ENCODE results near the gene TBXA2R. TPM values are rescaled to one million over a fixed set of nuclear protein-coding genes. Genes with fewer than 3 reads are reported as not detected.

TBXA2R gene
- total RNA-seq, 2 experiments from 2014 or later, result 0.20 to 0.23 TPM

DNA sequence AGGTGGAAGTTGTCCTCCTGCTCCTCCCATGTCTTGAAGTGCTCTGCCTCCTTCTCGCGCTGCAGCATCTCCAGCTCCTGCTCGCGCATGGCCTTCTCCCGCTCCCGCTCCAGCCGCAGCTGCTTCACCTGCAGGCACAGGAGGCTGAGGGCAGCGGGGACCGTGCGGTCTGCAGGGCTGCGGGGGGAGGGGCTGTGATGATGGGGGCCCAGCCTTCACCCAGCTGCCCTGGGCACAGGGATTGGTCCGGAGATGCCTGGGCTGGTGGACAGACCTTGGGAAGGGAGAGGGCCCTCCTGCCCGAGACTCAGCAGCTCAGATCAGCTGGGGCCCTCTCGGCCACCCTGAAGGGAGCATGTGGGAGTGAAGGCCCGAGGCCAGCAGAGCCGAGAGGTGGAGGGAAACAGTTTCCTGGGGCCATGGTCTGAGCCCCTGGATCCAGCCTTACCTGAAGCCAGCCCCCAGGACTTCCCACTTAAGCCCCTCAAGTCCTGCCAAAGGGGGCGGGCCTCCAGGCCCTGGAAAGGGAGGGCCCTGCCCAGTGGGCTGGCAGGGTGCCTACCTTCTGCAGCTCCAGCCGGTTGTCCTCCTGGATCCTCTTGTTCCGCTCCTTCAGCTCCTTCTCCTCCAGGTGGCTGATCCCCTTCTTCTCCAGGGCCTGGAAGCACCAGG lies 13.6 kb upstream of the TBXA2R start:
- Mint-ChIP-seq H3K4me3 (no peak overlapping the region), H3K4me1 (peaks cover 13% of the 10 kb centered on the region), H3K27me3 (no peaks in the 10 kb centered on the region), H3K36me3 (ENCODE audit: low read depth) (no peaks in the 10 kb centered on the region), H3K9me3 (no peaks in the 10 kb centered on the region), H3K27ac (no peak overlapping the region)
- DNase-seq, result no peak
- ChIA-PET POLR2A (no interaction called here), CTCF (no interaction called here)

- Mint-ChIP-seq H3K9me3 (no peaks in the 10 kb centered on the region), H3K4me1 (peaks cover 9% of the 10 kb centered on the region), H3K36me3 (ENCODE audit: low read depth) (no peaks in the 10 kb centered on the region), H3K27ac (no peak overlapping the region), H3K4me3 (no peak overlapping the region), H3K27me3 (no peaks in the 10 kb centered on the region)
- ChIA-PET CTCF (no interaction called here), POLR2A (no interaction called here)
- DNase-seq, result no peak
These were observed 12.9 kb upstream of the TBXA2R start for GRCh38 chr19:3619631-3620012.

DNA sequence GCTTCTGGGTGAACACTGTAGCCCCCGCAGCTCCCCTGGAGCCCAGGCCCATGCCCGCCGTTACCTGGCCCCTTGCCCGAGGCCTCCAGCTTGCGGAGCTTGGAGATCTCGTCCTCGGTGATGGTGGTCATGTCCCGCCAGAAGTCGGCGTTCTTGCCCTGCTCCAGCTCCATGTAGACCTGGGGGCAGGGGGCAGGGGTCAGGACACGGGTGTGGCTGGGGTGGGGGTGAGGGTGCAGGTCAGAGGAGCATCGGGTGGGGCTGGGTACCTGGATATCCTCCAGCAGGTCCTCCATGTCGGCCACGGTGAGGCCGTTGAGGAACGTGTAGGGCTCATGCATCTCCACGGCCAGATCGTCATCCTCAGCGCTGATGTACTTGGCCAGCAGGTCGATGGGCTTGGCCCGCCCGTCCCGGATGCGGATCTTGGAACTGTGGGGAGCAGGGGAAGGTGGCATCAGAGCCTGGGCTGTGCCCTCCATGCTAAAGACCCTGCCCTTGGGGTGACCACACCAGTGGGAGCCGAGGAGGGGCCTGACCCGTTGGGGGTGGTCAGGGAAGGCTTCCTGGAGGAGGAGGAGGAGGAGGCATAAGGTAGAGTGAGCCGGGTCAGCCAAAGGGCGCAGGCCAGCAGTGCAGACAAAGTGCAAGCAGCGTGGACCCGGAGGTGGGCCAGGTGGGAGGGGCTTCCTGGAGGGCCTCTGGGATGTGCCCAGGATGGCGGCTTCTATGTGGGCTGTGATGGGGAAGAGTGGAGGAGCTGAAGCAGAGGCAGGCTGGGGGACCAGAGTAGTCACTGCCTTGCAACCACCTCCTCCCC lies 12.3 kb upstream of the TBXA2R start:
- Mint-ChIP-seq H3K27me3 (no peaks in the 10 kb centered on the region), H3K4me3 (no peak overlapping the region), H3K36me3 (ENCODE audit: low read depth) (no peaks in the 10 kb centered on the region), H3K27ac (no peak overlapping the region), H3K4me1 (peaks cover 3% of the 10 kb centered on the region), H3K9me3 (no peaks in the 10 kb centered on the region)
- DNase-seq, result no peak
- POLR2A ChIA-PET, result no interaction called here
- CTCF ChIA-PET, result interaction anchor here (0.9 kb wide), 1 partner anchor 28 kb away, joined by 3 read pairs; no protein-coding TSS in a partner anchor

GRCh38 chr19:3618144-3618810 lies 11.6 kb upstream of the TBXA2R start:
- POLR2A ChIA-PET, result no interaction called here
- no peak overlapping the region for H3K27ac Mint-ChIP-seq
- no peak overlapping the region for H3K4me3 Mint-ChIP-seq
- DNase-seq, result peak; percentile 50
- H3K4me1 Mint-ChIP-seq, result peaks cover 2% of the 10 kb centered on the region
- CTCF ChIA-PET, result interaction anchor here (0.9 kb wide), 1 partner anchor 27 kb away, joined by 3 read pairs; no protein-coding TSS in a partner anchor
- no peaks in the 10 kb centered on the region for H3K9me3 Mint-ChIP-seq
- no peaks in the 10 kb centered on the region for H3K27me3 Mint-ChIP-seq
- no peaks in the 10 kb centered on the region for H3K36me3 Mint-ChIP-seq (ENCODE audit: low read depth)

GRCh38 chr19:3617463-3617862 lies 10.8 kb upstream of the TBXA2R start:
- H3K27ac Mint-ChIP-seq, result no peak overlapping the region
- H3K4me3 Mint-ChIP-seq, result no peak overlapping the region
- H3K9me3 Mint-ChIP-seq, result no peaks in the 10 kb centered on the region
- H3K4me1 Mint-ChIP-seq, result peaks cover 2% of the 10 kb centered on the region
- CTCF ChIA-PET, result no interaction called here
- no peaks in the 10 kb centered on the region for H3K27me3 Mint-ChIP-seq
- no peaks in the 10 kb centered on the region for H3K36me3 Mint-ChIP-seq (ENCODE audit: low read depth)
- DNase-seq, result no peak
- POLR2A ChIA-PET, result no interaction called here

DNA sequence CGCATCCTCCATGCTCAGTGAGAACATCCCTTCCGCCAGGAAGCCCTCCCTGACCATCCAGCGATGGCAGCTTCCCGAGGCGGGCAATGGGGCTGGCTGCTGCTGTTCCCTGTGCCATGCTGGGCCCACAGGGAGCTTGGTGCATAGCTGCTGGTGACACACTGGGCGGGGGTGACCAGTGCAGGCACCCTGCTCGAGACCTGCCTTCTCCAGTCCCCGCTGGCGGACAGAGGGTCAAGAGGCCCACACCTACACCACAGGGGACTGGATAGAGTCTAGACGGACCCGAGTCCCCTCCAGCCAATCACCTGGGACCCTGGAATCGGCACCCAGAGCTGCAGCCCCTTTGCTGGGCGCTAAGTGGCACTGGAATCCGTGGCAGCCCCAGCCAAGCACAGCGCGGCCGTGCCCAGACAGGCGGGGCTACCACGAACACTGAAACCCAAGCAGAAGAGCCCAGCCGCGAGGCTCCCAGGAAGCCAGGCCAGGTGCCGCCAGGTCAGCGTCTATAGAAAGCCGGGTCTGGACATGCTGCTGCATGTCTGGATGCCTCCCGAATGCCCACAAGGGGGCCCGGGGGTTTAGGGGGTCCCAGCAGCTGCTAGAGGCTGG lies 9.0 kb upstream of the TBXA2R start:
- no peak overlapping the region for H3K27ac Mint-ChIP-seq
- no peaks in the 10 kb centered on the region for H3K27me3 Mint-ChIP-seq
- H3K9me3 Mint-ChIP-seq, result no peaks in the 10 kb centered on the region
- CTCF ChIA-PET, result no interaction called here
- no peak overlapping the region for H3K4me3 Mint-ChIP-seq
- no peak for DNase-seq
- H3K36me3 Mint-ChIP-seq (ENCODE audit: low read depth), result peaks cover 6% of the 10 kb centered on the region
- POLR2A ChIA-PET, result interaction anchor here (1.0 kb wide), 1 partner anchor 59 kb away, joined by 3 read pairs; no protein-coding TSS in a partner anchor
- peaks cover 2% of the 10 kb centered on the region for H3K4me1 Mint-ChIP-seq

- no peak for DNase-seq
- H3K9me3 Mint-ChIP-seq, result no peaks in the 10 kb centered on the region
- ChIA-PET POLR2A (interaction anchor here (1.0 kb wide), 1 partner anchor 59 kb away, joined by 3 read pairs; no protein-coding TSS in a partner anchor), CTCF (no interaction called here)
- no peaks in the 10 kb centered on the region for H3K27me3 Mint-ChIP-seq
- peaks cover 2% of the 10 kb centered on the region for H3K4me1 Mint-ChIP-seq
- H3K4me3 Mint-ChIP-seq, result no peak overlapping the region
- H3K27ac Mint-ChIP-seq, result no peak overlapping the region
- peaks cover 6% of the 10 kb centered on the region for H3K36me3 Mint-ChIP-seq (ENCODE audit: low read depth)
These were observed 8.3 kb upstream of the TBXA2R start for GRCh38 chr19:3614858-3615505.

DNA sequence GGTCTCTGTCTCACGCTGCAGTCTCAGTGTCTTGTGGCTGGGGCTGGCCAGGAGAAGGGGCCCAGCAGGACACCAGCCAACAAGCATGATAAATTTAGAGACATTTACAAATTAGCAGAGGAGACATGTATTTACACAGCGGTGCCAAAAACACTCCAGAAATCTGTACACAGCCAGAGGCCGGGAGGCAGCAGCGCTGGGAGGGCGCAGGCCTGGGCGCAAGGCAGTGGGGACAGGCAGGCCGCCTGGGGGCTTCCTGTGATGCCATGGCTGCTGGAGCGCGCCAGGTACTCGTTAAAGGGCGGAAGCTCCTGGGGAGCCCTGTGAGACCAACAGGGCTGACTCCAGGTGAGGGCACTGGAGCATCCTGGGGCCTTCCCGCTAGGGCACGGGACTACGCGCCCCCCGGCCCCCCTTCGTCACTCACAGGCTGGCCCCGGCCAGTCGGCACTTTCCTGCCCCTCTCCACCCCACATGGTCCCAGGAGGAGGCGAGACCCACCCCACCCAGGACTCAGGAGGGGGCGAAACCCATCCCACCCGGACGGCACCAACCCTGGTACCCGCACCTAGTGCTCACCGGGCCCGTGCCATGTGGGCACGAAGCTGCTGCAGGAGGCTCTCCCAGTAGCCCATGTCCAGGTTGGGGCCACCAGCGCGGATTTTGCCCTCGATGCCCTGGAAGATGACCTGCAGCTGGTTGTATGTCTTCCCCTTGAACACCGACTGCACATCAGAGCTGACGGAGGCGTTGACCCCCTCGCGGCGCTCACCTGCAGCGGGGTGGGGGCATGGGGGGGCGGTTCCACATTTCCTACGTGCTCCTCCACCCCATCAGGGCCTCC lies 7.4 kb upstream of the TBXA2R start:
- no peak for DNase-seq
- Mint-ChIP-seq H3K4me3 (no peak overlapping the region), H3K36me3 (ENCODE audit: low read depth) (peaks cover 6% of the 10 kb centered on the region), H3K4me1 (peaks cover 2% of the 10 kb centered on the region), H3K27ac (no peak overlapping the region), H3K9me3 (no peaks in the 10 kb centered on the region), H3K27me3 (no peaks in the 10 kb centered on the region)
- POLR2A ChIA-PET, result no interaction called here
- CTCF ChIA-PET, result no interaction called here

DNA sequence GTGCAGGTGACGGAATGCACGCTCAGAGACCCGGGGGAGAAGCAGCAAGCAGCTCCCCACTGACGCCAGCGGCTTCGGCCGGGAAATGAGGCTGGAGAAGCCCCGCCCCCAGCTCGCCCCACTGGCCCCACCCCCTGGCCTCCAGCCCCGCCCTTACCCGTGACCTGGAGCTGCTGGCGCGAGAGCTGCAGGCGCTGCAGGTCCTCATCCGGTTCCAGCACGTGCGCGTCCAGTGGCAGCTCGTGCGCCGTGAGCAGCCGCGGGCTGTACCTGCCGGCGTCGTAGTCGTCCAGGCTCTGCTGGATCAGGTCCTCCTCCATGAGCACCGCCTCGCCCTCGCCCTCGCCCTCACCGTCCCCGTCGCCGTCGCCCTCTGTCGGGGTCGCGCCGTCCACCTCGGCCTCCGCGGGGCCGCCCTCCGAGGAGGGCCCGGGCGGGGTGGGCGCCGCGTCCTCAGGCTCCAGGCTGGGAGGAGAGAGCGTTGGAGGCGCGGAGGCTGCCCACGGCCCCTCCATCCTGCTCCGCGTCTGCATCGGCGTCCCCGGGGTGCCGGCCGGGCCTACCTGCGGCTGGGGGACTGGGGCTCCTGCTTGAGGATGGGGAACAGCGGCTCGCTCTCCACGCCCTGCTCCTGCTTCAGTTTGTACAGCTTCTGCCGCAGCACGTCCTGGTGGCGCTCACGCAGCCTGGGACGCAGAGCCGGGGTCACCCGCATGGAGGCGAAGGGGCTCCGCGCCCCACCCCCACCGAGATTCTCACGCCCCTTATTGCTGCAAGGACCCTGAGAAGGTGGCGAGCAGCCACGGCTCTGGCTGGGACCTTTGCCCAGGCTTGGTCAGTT lies 6.4 kb upstream of the TBXA2R start:
- H3K9me3 Mint-ChIP-seq, result no peaks in the 10 kb centered on the region
- ChIA-PET CTCF (no interaction called here), POLR2A (no interaction called here)

DNA sequence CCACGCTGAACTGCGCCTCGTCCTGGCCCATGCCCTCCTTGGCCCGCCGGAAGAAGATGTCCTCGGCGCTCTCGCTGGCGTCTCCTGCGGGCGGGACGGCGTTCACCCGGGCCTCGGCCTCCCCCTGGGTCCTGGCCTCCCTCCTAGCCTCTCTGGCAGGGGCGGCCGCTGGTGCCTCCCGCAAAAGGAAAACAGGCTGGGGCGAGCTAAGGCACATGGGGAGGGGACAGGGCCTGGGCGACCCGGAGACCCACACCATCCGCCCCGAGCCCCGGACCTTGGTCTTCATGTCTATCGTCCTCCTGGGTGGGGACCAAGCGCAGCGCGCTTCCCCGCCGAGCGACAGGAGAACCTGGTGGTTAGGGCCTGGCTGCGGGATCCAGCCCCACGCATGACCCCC lies 5.7 kb upstream of the TBXA2R start:
- H3K36me3 Mint-ChIP-seq (ENCODE audit: low read depth), result peaks cover 6% of the 10 kb centered on the region
- DNase-seq, result no peak
- no peak overlapping the region for H3K4me3 Mint-ChIP-seq
- POLR2A ChIA-PET, result no interaction called here
- peaks cover 5% of the 10 kb centered on the region for H3K4me1 Mint-ChIP-seq
- no peak overlapping the region for H3K27ac Mint-ChIP-seq
- H3K27me3 Mint-ChIP-seq, result peaks cover 4% of the 10 kb centered on the region
- CTCF ChIA-PET, result no interaction called here
- no peaks in the 10 kb centered on the region for H3K9me3 Mint-ChIP-seq

More for the DNA sequence above, 6.4 kb upstream of the TBXA2R start:
- H3K4me3 Mint-ChIP-seq, result no peak overlapping the region
- H3K36me3 Mint-ChIP-seq (ENCODE audit: low read depth), result peaks cover 6% of the 10 kb centered on the region
- peaks cover under 1% of the 10 kb centered on the region for H3K27me3 Mint-ChIP-seq
- DNase-seq, result no peak
- peaks cover 4% of the 10 kb centered on the region for H3K4me1 Mint-ChIP-seq
- H3K27ac Mint-ChIP-seq, result no peak overlapping the region

GRCh38 chr19:3611841-3612240 lies 5.2 kb upstream of the TBXA2R start:
- H3K4me3 Mint-ChIP-seq, result no peak overlapping the region
- no peaks in the 10 kb centered on the region for H3K9me3 Mint-ChIP-seq
- CTCF ChIA-PET, result no interaction called here
- H3K4me1 Mint-ChIP-seq, result peaks cover 5% of the 10 kb centered on the region
- POLR2A ChIA-PET, result no interaction called here
- peaks cover 8% of the 10 kb centered on the region for H3K27me3 Mint-ChIP-seq
- H3K27ac Mint-ChIP-seq, result no peak overlapping the region
- peaks cover 6% of the 10 kb centered on the region for H3K36me3 Mint-ChIP-seq (ENCODE audit: low read depth)
- no peak for DNase-seq
